Measurements from ENCODE around the gene TREML4.

Gene TREML4

DNA sequence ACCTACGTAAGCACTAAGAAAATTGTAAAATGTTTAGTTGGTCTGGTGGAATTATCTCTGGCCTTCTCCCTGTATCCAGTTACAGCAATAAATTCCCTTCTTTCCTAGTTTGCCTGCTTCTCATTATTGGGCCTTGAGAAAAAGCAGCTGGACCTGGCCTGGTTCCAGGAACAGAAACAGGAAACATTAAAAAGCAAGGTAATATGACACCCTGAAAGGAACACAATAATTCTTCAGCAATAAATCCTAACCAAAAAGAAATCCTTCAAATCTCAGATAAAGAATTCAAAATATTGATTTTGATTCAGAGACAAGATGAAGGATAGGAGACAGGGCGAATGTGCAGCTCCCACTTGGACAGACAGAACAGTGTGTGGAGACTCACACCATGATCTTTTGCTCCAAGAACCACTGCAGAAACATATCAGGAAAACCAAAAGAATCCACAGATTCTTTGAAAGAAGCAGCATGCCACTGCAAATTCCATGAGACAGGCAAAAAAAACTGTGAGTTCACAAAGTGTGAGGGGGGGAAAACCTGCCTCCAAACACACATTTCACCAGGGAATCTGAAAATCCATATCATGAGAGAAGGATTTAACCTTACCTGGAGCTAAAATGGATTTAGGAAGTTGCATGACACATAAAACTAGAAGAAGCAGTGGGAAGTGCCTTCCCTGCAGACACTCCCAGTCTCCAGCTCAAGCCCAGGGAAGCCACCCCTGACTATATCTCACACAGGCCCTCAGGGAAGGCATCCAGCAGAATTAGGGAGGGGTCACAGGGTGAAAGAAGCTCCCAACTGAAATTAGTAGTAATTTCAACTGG is 29.4 kb downstream of the TREML4 start:
- TF ChIP-seq GATA3 (IDR thresholded peaks at IDR 0.05; ENCODE audit: low read depth, low read length) (no peak), GATA2 (IDR thresholded peaks at IDR 0.05; ENCODE audit: low read depth, low read length) (no peak)

DNA sequence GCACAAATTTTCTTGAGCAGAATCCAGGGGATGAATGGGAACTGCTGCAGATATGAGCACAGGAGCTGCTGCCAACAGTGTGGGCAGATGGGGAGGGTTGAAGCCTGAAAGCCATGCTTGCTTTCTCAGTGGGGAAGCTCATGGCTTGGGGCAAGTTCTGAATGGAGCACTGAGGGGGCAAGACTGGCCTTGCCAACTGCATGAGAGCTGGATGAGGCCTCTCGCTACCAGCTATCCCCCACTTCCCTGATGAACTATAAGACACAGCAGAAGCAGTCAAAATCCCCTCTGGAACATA is 30.0 kb downstream of the TREML4 start:
- TF ChIP-seq GATA3 (IDR thresholded peaks at IDR 0.05; ENCODE audit: low read depth, low read length): no peak
- no peak for TF ChIP-seq GATA2 (IDR thresholded peaks at IDR 0.05; ENCODE audit: low read depth, low read length)

DNA sequence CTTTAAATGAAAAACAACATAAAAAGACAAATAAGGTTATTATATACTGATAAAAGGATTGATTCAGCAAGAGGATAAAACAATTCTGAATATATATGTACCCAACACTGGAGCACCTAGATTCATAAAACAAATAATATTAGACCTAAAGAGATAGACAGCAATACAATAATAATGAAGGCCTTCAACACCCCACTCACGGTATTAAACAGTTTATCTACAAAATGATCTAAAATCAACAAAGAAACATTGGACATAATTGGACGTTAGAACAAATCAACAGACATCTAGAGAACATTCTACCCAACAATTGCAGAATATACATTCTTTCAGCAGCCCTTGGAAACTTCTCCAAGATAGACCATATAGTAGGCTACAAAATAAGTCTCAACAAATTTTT is 34.3 kb downstream of the TREML4 start:
- TF ChIP-seq GATA2 (IDR thresholded peaks at IDR 0.05; ENCODE audit: low read depth, low read length): no peak
- no peak for TF ChIP-seq GATA3 (IDR thresholded peaks at IDR 0.05; ENCODE audit: low read depth, low read length)

DNA sequence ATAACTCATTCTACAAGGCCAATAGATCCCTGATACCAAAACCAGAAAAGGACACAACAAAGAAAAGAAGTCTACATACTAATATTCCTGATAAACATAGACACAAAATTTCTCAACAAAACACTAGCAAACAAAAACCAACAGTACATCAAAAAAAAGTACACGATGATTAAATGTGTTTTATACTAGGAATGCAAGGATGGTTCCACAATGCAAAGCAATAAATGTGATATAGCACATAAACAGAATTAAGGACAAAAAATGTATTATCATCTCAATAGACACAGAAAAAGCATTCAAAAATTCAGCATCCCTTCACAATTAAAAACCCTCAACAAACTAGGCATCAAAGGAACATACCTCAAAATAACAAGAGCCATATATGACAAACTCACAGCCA is 35.1 kb downstream of the TREML4 start:
- TF ChIP-seq GATA2 (IDR thresholded peaks at IDR 0.05; ENCODE audit: low read depth, low read length): no peak
- no peak for TF ChIP-seq GATA3 (IDR thresholded peaks at IDR 0.05; ENCODE audit: low read depth, low read length)

DNA sequence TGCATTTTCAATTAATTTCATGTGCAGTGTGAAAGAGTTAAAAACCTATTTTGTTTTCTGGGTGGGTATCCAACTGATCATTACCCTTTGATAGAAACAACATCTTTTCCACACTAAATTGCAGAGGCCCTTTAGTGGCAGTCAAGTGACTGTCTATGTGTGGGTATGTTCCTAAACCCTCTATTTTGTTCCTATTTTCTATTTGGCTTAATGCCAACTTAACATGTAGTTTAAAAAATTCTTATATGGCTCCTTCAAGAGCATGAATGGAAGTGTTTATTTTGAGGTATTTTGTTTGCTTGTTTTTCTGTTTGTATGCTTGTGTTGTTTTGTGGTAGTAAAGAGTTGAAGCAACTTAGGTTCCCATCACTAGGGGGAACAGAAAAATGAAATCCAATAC is 38.4 kb downstream of the TREML4 start:
- no peak for TF ChIP-seq GATA2 (IDR thresholded peaks at IDR 0.05; ENCODE audit: low read depth, low read length)
- no peak for TF ChIP-seq GATA3 (IDR thresholded peaks at IDR 0.05; ENCODE audit: low read depth, low read length)

DNA sequence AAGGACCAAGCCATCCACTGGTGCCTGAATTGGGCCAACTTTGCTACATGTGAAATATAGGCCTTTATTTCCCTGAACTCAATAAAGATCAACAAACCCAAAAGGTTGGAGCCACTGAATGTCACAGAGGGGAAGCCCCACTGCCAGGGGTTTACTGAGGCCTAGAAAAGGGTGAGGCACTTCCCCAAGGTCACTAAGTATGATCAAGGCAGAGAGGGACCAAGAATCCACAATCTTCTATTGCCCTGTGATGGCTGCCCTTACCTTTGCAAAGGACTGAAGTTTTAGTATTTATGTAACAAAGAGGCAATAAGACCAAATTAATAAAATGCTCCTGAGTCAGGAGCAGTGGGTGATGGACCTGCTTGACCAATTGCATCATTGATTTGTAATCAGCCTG is 40.3 kb downstream of the TREML4 start:
- TF ChIP-seq GATA2 (IDR thresholded peaks at IDR 0.05; ENCODE audit: low read depth, low read length): no peak
- no peak for TF ChIP-seq GATA3 (IDR thresholded peaks at IDR 0.05; ENCODE audit: low read depth, low read length)

DNA sequence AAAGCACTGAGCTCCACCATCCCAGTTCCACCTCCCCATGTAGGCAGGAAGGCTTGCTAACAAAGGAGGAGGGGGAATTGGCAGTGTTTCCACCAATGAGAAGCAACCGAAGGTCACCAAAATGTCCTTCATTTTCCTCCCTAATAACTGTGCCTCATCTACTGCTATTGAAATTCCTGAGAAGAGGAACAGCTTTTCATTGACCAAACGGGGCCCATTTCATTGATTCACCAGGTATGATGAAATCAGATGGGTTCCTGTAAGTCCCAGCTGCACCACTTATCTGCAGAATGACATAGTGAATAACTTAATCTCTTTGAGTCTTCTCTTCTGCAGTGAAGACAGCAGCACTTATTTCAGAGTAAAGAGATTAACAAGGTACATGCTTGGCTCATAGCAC is 41.0 kb downstream of the TREML4 start:
- TF ChIP-seq GATA2 (IDR thresholded peaks at IDR 0.05; ENCODE audit: low read depth, low read length) (no peak), GATA3 (IDR thresholded peaks at IDR 0.05; ENCODE audit: low read depth, low read length) (no peak)

DNA sequence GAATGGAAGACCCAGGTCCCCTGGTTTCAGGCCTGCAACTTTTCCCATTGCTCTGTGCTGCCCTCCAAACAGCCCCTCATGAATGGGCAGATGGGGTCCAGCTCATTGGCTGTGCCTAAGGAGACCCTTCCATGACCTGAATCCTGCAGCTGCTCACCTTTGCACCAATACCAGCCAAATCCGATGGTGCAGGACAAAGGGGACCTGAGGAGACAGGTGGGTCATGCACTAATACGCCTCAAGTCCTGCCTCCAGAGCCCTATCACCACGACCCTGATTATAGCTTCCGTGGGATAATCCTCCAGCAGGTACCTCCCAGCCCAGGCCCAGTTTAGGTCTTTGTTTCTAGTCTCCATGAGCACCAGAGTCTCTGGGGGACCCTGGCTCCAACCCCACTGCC is 41.6 kb downstream of the TREML4 start:
- no peak for TF ChIP-seq GATA2 (IDR thresholded peaks at IDR 0.05; ENCODE audit: low read depth, low read length)
- no peak for TF ChIP-seq GATA3 (IDR thresholded peaks at IDR 0.05; ENCODE audit: low read depth, low read length)

DNA sequence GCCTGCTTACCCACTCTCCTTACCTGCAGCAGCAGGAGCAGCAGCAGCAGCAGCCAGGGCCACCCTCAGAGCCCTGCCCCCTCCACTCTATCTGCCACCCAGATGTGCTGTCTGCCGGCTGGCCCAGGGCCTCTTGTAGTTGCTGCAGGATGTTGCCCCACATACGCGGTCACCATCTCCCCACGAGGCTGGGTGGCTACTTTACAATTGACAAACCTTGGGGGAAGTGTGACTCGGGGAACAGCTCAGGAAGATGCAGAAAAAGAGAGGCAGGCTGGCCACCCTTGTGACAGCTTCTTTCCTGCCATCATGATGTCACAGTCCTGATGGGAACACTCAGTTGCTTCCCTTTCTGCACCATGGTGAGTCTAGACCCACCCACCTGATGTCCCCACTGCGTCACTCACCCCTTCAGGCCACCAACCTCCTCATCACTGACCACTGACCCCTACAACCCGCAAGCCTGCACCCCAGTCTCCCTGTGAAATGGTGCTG is 43.8 kb downstream of the TREML4 start:
- TF ChIP-seq GATA2 (IDR thresholded peaks at IDR 0.05; ENCODE audit: low read depth, low read length): no peak
- no peak for TF ChIP-seq GATA3 (IDR thresholded peaks at IDR 0.05; ENCODE audit: low read depth, low read length)

DNA sequence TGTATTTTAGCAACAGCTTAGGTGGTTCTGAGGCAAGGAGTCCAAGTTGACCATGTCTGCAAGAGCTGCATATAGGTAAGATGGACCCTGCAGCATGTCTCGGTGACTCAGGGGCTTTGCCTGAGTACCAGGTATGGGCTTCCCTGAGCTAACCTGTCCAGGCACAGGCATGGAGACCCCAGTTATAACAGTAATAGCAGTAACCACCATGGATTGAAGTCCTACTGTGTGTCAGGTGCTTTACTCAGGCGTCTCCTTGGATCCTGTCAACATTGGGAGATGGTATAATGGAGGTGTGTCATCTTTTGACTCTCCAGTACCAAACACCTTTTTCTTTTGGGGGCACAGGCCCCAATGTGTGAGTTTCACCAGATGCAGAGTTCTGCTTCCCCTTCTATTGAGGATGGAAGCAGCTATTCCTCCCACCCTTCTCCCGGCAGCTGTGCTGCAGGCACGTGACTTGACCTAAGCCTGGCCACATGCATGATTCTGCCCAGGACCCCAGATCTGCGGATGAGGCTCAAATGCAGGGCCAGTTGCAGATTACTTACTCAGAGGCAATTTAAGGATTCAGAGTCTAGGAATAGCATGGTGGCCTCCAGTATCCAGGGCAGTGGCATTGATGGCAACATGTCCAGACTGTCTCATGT is 44.6 kb downstream of the TREML4 start:
- TF ChIP-seq GATA2 (IDR thresholded peaks at IDR 0.05; ENCODE audit: low read depth, low read length) (no peak), GATA3 (IDR thresholded peaks at IDR 0.05; ENCODE audit: low read depth, low read length) (no peak)

DNA sequence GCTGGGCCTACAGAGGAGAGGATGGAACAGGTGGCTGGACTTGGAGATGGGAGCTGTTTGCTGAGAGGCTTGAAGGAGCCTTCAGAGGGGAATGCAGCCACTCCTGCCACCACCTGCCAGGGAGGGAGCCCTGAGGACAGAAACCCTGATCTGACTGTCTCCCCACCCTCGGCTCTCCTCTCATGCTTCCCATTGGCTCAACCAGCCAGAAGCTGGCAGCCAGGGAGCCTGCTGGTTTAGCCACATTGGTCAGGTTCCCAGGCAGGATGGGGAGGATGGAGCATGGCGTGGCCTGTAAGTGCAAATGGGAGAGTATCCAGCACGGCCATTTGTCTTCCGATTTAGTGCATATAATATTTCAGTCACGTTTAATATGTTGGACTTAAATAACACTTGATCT is 45.6 kb downstream of the TREML4 start:
- no peak for TF ChIP-seq GATA3 (IDR thresholded peaks at IDR 0.05; ENCODE audit: low read depth, low read length)
- no peak for TF ChIP-seq GATA2 (IDR thresholded peaks at IDR 0.05; ENCODE audit: low read depth, low read length)

DNA sequence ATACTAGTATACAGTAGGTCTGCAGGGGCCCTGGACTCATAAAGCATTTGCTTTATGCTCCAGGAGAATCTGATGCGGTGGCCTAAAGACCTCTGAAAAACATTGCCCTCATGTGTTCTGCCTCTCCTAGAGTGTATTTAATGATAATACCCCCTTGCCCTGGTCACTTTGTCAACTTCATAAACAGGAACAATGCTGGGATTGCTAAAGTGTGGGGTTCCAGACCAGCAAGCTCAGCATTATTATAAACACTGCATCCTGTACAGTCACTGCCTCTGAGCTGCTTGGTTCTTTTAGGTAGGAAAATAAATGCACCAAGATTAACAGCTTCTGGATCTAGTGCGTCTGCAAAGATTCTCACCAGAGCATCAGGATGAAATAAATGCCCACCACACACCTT is 46.1 kb downstream of the TREML4 start:
- TF ChIP-seq GATA2 (IDR thresholded peaks at IDR 0.05; ENCODE audit: low read depth, low read length) (no peak), GATA3 (IDR thresholded peaks at IDR 0.05; ENCODE audit: low read depth, low read length) (no peak)

DNA sequence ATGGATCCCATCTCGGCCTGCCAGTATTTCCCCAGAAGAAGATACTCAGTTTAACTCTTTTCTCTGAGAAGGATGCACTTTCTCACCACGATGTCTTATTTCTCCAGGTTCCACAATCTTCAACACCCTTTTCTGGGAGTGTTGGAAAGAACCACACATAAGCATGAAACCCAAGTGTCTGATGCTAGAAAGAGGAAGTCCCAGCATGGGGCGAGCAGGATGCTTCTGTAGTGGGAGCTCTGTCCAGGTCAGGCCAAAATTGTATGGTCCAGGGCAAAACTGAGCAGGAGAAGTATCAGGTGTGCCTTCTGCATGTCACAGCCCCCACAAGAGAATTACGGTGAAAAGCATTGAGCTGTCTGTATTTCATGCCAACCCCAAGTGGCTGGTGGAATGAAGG is 47.3 kb downstream of the TREML4 start:
- TF ChIP-seq GATA3 (IDR thresholded peaks at IDR 0.05; ENCODE audit: low read depth, low read length): no peak
- no peak for TF ChIP-seq GATA2 (IDR thresholded peaks at IDR 0.05; ENCODE audit: low read depth, low read length)

DNA sequence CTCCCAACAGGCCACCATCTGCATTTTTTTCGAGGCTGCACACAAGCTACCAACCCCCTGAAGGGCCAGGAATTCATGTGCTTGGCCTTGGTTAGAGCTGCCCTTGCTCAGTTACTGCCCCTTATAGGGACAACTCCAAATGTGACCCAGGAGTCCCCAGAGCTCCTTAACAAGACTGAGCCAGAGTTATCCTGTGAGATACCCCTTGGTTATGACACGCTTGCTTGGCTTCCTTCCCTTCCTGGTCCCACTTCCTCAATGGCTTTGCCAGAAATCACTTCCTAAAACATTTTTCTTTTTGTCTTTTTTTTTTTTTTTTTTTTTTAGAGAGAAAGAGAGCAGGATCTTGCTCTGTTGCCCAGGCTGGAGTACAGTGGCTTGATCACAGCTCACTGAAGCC is 49.5 kb downstream of the TREML4 start:
- no peak for TF ChIP-seq GATA3 (IDR thresholded peaks at IDR 0.05; ENCODE audit: low read depth, low read length)
- no peak for TF ChIP-seq GATA2 (IDR thresholded peaks at IDR 0.05; ENCODE audit: low read depth, low read length)

DNA sequence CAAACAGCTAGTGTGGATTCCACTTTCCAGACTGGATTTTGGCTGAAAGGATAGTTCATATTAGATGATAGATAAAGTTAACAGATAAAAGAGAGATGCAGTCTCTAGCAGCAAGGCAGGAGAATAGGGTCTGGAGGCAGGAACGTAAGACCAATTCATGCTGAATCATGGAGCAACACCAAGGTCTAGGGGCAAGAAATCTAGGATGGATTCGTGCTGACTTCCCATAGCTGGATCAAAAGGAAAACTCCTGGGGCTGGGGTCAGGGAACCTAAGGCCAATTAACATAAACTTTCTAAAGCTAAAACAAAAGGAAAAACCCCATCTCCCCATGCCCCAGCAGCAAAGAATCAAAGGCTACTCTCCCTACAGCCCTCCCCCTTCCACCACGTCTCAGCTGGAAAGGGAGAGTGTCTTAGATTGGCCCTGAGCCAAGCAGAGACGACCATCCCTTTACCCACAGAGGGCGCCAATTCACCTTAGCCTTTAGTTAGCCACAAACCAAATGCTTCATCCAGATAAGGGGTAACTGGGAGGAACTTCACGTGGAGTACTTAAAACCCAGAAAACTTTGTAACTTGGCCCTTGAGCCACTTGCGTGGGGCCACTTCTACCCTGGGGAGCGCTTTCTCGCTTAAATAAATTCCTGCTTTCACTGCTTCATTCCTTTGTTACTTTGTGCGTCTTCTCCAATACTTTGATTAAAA is 50.7 kb downstream of the TREML4 start:
- TF ChIP-seq GATA3 (IDR thresholded peaks at IDR 0.05; ENCODE audit: low read depth, low read length) (no peak), GATA2 (IDR thresholded peaks at IDR 0.05; ENCODE audit: low read depth, low read length) (no peak)
